Right lobe of liver (tissue), 4 donors: ENCODE data around the gene NIPA2.

Experiments
- POLR2A ChIP-seq: fragments of 450-650 bp; IDR thresholded peaks from one replicate; pipeline ENCODE4 v1.6.1; 2017; ENCODE audit warnings: antibody characterized with exemption, mild to moderate bottlenecking
- TF ChIP-seq, protein P1 (sequence below), 4 donors: fragments of 200-600 bp in 3 of 4; fragments of 450-650 bp in 1 of 4; IDR thresholded peaks; one replicate each; pipeline versions ENCODE4 v1.5.1 to v1.8.0; 2016 to 2022; ENCODE audit warnings: antibody characterized with exemption in 4 of 4, mild to moderate bottlenecking in 2 of 4
- donor health status: DM: no; HTN: no; CAD: no.
- donor health status: DM: no; HTN: no; CAD: no.
- donor health status: DM: no; HTN: yes; CAD: no.

DNA sequence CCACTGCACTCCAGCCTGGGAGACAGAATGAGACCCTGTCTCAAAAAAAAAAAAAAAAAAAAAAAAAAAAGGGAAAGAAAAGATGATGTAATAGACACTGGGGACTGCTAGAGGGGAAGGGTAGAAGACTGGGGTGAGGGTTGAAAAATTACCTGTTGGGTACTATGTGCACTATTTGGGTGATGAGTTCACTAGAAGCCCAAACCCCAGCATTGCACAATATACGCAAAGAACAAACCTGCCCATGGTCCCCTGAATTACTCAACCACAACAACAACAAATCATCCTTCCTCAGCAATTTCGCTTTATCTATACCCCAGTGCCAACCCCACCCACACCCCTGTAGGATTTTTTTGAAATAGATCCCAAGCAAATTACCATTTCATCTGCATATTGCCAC, 38.6 kb upstream of the NIPA2 start:
- TF ChIP-seq, protein P1, sequence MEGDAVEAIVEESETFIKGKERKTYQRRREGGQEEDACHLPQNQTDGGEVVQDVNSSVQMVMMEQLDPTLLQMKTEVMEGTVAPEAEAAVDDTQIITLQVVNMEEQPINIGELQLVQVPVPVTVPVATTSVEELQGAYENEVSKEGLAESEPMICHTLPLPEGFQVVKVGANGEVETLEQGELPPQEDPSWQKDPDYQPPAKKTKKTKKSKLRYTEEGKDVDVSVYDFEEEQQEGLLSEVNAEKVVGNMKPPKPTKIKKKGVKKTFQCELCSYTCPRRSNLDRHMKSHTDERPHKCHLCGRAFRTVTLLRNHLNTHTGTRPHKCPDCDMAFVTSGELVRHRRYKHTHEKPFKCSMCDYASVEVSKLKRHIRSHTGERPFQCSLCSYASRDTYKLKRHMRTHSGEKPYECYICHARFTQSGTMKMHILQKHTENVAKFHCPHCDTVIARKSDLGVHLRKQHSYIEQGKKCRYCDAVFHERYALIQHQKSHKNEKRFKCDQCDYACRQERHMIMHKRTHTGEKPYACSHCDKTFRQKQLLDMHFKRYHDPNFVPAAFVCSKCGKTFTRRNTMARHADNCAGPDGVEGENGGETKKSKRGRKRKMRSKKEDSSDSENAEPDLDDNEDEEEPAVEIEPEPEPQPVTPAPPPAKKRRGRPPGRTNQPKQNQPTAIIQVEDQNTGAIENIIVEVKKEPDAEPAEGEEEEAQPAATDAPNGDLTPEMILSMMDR (IDR thresholded peaks at IDR 0.05): no peak
- no peak for TF ChIP-seq POLR2A
